ENCODE results near the gene THOC2. TPM values are rescaled to one million over a fixed set of nuclear protein-coding genes. Genes with fewer than 3 reads are reported as not detected.
"Not testable (repeated sequence)": the region's sequence is repeated elsewhere in the genome, so short reads cannot be mapped to it uniquely, and the experiment has no call there.

The THOC2 gene
- polyA plus RNA-seq, 3 donors, result 12.5 to 44.7 (median 21.4) TPM

- H4K20me1 ChIP-seq (ENCODE audit: insufficient read depth, low read length); DNase-seq; H3K27ac ChIP-seq (ENCODE audit: low read depth in 1 of 2, low read length in 2 of 2); H3K27me3 Mint-ChIP-seq (ENCODE audit: low read depth in 3 of 3); H3K9me3 ChIP-seq (replicated peaks in 1 of 2; ENCODE audit: control insufficient read depth in 1 of 2, insufficient read depth in 1 of 2, low read length in 2 of 2); H3K4me2 ChIP-seq (replicated peaks; ENCODE audit: extremely low read depth, low read length, poor library complexity, severe bottlenecking); H3K27me3 ChIP-seq (ENCODE audit: control insufficient read depth in 2 of 2, insufficient read depth in 2 of 2, low read length in 2 of 2); H2AFZ ChIP-seq (ENCODE audit: insufficient read depth, low read depth, low read length, poor library complexity, severe bottlenecking); intact Hi-C loops (cut with micrococcal nuclease); H3K9ac ChIP-seq (ENCODE audit: insufficient read depth, low read length, poor library complexity, severe bottlenecking); H3K4me1 ChIP-seq (ENCODE audit: control insufficient read depth in 1 of 2, insufficient read depth in 2 of 2, low read length in 2 of 2); H3K4me3 ChIP-seq (replicated peaks in 1 of 3; ENCODE audit: low read depth in 2 of 3, low read length in 3 of 3); H3K9me3 Mint-ChIP-seq; H3K4me3 Mint-ChIP-seq: not testable (repeated sequence)
- H3K36me3 Mint-ChIP-seq, result peaks cover 16 to 26% of the 10 kb centered on the region in 2 donors
- H3K79me2 ChIP-seq (ENCODE audit: insufficient read depth, low read length), result peaks cover 12% of the 10 kb centered on the region
- 100% methylated on average over 1 of the region's 6 CpGs for WGBS (ENCODE audit: insufficient coverage)
- peak overlapping the region in 2 of 7 donors; percentile 15 to 66 for H3K27ac Mint-ChIP-seq
- H3K4me1 Mint-ChIP-seq, result peaks cover 11% of the 10 kb centered on the region
- peaks cover 4 to 10% of the 10 kb centered on the region in 2 donors for H3K36me3 ChIP-seq (replicated peaks in 1 of 2; ENCODE audit: control insufficient read depth in 1 of 2, insufficient read depth in 2 of 2, low read length in 2 of 2)
These were observed 84.1 kb downstream of the THOC2 start for GRCh38 chrX:123648811-123649181.

GRCh38 chrX:123648028-123648810, 84.6 kb downstream of the THOC2 start:
- peaks cover 0 to 2% (median 0%) of the 10 kb centered on the region in 7 donors for H3K9me3 Mint-ChIP-seq
- Histone ChIP-seq H3K27me3 (ENCODE audit: control insufficient read depth in 2 of 2, insufficient read depth in 2 of 2, low read length in 2 of 2) (no peaks in the 10 kb centered on the region), H3K27ac (ENCODE audit: low read depth in 1 of 2, low read length in 2 of 2) (no peak overlapping the region), H3K9ac (ENCODE audit: insufficient read depth, low read length, poor library complexity, severe bottlenecking) (no peak overlapping the region), H2AFZ (ENCODE audit: insufficient read depth, low read depth, low read length, poor library complexity, severe bottlenecking) (no peak overlapping the region), H4K20me1 (ENCODE audit: insufficient read depth, low read length) (peaks cover 3% of the 10 kb centered on the region), H3K36me3 (replicated peaks in 1 of 2; ENCODE audit: control insufficient read depth in 1 of 2, insufficient read depth in 2 of 2, low read length in 2 of 2) (peaks cover 4 to 10% of the 10 kb centered on the region in 2 donors), H3K4me2 (replicated peaks; ENCODE audit: extremely low read depth, low read length, poor library complexity, severe bottlenecking) (no peak overlapping the region), H3K4me3 (replicated peaks in 1 of 3; ENCODE audit: low read depth in 2 of 3, low read length in 3 of 3) (no peak overlapping the region), H3K9me3 (replicated peaks in 1 of 2; ENCODE audit: control insufficient read depth in 1 of 2, insufficient read depth in 1 of 2, low read length in 2 of 2) (no peaks in the 10 kb centered on the region), H3K79me2 (ENCODE audit: insufficient read depth, low read length) (peaks cover 12% of the 10 kb centered on the region), H3K4me1 (ENCODE audit: control insufficient read depth in 1 of 2, insufficient read depth in 2 of 2, low read length in 2 of 2) (no peaks in the 10 kb centered on the region)
- peaks cover 0 to 5% (median 0%) of the 10 kb centered on the region in 3 donors for H3K27me3 Mint-ChIP-seq (ENCODE audit: low read depth in 3 of 3)
- no peak for DNase-seq
- H3K4me1 Mint-ChIP-seq, result peaks cover 10% of the 10 kb centered on the region
- intact Hi-C loops (cut with micrococcal nuclease), result no loop called here
- no peak overlapping the region for H3K4me3 Mint-ChIP-seq
- no peak for TF ChIP-seq CTCF (IDR thresholded peaks at IDR 0.05)
- 96% methylated on average over 8 of the region's 20 CpGs for WGBS (ENCODE audit: insufficient coverage)
- H3K27ac Mint-ChIP-seq, result no peak overlapping the region
- H3K36me3 Mint-ChIP-seq, result peaks cover 21 to 31% of the 10 kb centered on the region in 2 donors

All from CD14-positive monocyte (primary cell).